Measurements from ENCODE around the gene TIAM2.

TIAM2 gene

DNA sequence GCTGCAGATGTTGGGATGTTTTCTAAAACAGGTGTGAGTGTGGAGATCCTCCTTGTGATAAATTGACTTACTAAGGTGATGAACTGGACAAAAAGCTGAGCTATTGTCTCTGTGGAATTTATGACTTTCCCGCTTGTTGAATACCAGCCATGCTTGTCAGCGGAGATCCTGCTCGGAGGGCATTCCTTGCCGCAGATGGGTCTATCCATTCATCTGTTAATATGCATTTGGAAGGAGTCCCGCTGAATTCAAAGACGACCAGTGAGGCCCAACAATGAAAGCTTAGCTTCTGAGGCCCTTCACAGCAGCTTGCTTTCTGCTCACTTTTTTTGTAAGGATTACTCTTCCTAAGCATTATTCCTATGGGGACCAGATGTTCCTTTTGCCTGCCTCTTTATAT lies 124.9 kb downstream of the TIAM2 start:
- no peaks in the 10 kb centered on the region for H3K4me1 ChIP-seq (ENCODE audit: control insufficient read depth in 1 of 2, insufficient read depth in 1 of 2, low read depth in 1 of 2, low read length in 1 of 2)
- H3K4me3 ChIP-seq (ENCODE audit: low read depth in 1 of 2, low read length in 1 of 2) = no peak overlapping the region
- peaks cover 13% of the 10 kb centered on the region for H3K27me3 ChIP-seq
- H3K27ac ChIP-seq = no peak overlapping the region
- TF ChIP-seq, protein P1, sequence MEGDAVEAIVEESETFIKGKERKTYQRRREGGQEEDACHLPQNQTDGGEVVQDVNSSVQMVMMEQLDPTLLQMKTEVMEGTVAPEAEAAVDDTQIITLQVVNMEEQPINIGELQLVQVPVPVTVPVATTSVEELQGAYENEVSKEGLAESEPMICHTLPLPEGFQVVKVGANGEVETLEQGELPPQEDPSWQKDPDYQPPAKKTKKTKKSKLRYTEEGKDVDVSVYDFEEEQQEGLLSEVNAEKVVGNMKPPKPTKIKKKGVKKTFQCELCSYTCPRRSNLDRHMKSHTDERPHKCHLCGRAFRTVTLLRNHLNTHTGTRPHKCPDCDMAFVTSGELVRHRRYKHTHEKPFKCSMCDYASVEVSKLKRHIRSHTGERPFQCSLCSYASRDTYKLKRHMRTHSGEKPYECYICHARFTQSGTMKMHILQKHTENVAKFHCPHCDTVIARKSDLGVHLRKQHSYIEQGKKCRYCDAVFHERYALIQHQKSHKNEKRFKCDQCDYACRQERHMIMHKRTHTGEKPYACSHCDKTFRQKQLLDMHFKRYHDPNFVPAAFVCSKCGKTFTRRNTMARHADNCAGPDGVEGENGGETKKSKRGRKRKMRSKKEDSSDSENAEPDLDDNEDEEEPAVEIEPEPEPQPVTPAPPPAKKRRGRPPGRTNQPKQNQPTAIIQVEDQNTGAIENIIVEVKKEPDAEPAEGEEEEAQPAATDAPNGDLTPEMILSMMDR (IDR thresholded peaks at IDR 0.05) = no peak
- no peaks in the 10 kb centered on the region for H3K9me3 ChIP-seq
- no peaks in the 10 kb centered on the region for H3K36me3 ChIP-seq

DNA sequence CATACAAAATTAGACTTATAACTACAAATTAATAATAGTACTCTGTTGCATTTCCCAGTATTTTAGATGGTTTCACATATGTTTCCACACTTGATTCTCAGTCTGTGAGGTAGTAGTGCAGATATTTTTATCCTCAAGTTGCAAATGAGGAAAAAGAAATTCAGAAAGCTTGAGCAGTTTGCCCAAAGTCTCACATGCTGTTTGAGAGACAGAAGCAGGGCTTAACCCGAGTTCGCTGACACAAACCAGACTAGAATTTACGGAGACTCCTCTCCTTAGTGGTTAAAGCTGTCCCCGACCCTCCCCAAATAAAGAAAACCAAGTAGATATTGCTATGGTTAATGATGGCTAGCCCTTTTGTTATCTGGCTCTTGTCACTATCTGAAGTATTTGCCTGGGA lies 126.2 kb downstream of the TIAM2 start:
- TF ChIP-seq, protein P1 (IDR thresholded peaks at IDR 0.05) = no peak
- Histone ChIP-seq H3K27ac (no peak overlapping the region), H3K9me3 (no peaks in the 10 kb centered on the region), H3K27me3 (peaks cover 13% of the 10 kb centered on the region), H3K4me3 (ENCODE audit: low read depth in 1 of 2, low read length in 1 of 2) (no peak overlapping the region), H3K4me1 (ENCODE audit: control insufficient read depth in 1 of 2, insufficient read depth in 1 of 2, low read depth in 1 of 2, low read length in 1 of 2) (no peaks in the 10 kb centered on the region), H3K36me3 (no peaks in the 10 kb centered on the region)

DNA sequence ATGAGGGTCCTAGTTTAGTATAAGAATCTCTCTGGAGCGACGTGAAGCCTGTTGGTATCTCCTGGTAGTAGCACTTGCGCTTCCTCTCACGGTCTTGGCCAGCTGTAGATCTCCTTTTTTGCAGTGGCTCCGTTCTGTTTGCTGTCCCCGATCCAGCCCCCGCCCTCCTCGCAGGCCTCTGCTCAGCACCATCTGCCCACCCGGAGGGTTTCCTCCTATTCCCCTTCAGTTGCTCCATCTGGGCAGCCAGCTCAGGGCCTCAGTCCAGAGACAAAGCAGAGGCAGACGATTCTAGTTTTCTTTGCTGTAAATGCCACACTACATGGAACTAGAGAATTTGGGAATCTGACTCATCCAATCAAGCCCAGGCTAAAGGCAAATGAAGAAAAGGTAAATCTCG lies 126.6 kb downstream of the TIAM2 start:
- TF ChIP-seq, protein P1 (IDR thresholded peaks at IDR 0.05) = no peak
- no peak overlapping the region for H3K27ac ChIP-seq
- H3K27me3 ChIP-seq = peaks cover 13% of the 10 kb centered on the region
- H3K4me1 ChIP-seq (ENCODE audit: control insufficient read depth in 1 of 2, insufficient read depth in 1 of 2, low read depth in 1 of 2, low read length in 1 of 2) = no peaks in the 10 kb centered on the region
- H3K4me3 ChIP-seq (ENCODE audit: low read depth in 1 of 2, low read length in 1 of 2) = no peak overlapping the region
- H3K36me3 ChIP-seq = no peaks in the 10 kb centered on the region
- H3K9me3 ChIP-seq = no peaks in the 10 kb centered on the region

- Histone ChIP-seq H3K27ac (no peak overlapping the region), H3K4me3 (ENCODE audit: low read depth in 1 of 2, low read length in 1 of 2) (no peak overlapping the region), H3K27me3 (peaks cover 13% of the 10 kb centered on the region), H3K36me3 (no peaks in the 10 kb centered on the region), H3K4me1 (ENCODE audit: control insufficient read depth in 1 of 2, insufficient read depth in 1 of 2, low read depth in 1 of 2, low read length in 1 of 2) (no peaks in the 10 kb centered on the region), H3K9me3 (no peaks in the 10 kb centered on the region)
- TF ChIP-seq, protein P1 (IDR thresholded peaks at IDR 0.05) = no peak
Observed at GRCh38 chr6:155122199-155122950, 127.3 kb downstream of the TIAM2 start.

GRCh38 chr6:155123520-155123919 lies 128.4 kb downstream of the TIAM2 start:
- Histone ChIP-seq H3K27ac (no peak overlapping the region), H3K27me3 (peaks cover 13% of the 10 kb centered on the region), H3K4me1 (ENCODE audit: control insufficient read depth in 1 of 2, insufficient read depth in 1 of 2, low read depth in 1 of 2, low read length in 1 of 2) (no peaks in the 10 kb centered on the region), H3K4me3 (ENCODE audit: low read depth in 1 of 2, low read length in 1 of 2) (no peak overlapping the region), H3K36me3 (no peaks in the 10 kb centered on the region), H3K9me3 (no peaks in the 10 kb centered on the region)
- TF ChIP-seq, protein P1 (IDR thresholded peaks at IDR 0.05) = no peak

All from neutrophil (primary cell).